CD1c-positive myeloid dendritic cell (primary cell): ENCODE data around the gene SLC4A9.
"Not testable (repeated sequence)": the region's sequence is repeated elsewhere in the genome, so short reads cannot be mapped to it uniquely, and the experiment has no call there.

Experiments
- DNase-seq: peaks from one replicate; pipeline ENCODE4 v3.0.0-alpha.2; 2016; ENCODE audit errors: extremely low spot score

Gene SLC4A9

DNA sequence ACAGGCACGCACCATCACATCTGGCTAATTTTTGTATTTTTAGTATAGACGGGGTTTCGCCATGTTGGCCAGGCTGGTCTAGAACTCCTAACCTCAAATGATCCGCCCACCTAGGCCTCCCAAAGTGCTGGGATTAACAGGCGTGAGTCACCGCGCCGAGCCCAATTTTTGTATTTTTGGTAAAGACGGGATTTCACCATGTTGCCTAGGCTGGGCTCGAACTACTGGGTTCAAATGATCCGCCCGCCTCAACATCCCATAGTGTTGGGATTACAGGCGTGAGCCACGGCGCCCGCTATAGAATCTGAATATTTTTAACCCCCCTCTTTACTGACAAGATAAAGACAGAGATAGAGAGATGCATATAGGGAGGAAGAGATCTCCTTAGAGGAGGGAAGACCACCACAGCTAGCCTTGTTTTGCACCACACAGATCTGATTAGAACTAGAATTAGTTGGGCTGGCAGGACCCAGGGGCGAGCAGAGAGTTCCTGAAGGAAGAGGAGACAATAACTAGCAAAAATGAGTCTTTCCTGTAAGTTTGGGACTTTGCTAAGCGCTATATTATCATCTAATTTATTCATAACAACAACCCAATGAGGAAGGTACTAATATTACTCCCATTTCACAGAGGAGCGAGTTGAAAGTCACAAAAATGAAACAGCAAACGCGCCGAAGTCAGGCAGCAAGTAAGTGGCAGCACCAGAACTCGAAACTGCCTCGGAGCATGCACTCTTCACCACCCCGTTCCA lies 40.2 kb downstream of the SLC4A9 start:
- no peak for DNase-seq

DNA sequence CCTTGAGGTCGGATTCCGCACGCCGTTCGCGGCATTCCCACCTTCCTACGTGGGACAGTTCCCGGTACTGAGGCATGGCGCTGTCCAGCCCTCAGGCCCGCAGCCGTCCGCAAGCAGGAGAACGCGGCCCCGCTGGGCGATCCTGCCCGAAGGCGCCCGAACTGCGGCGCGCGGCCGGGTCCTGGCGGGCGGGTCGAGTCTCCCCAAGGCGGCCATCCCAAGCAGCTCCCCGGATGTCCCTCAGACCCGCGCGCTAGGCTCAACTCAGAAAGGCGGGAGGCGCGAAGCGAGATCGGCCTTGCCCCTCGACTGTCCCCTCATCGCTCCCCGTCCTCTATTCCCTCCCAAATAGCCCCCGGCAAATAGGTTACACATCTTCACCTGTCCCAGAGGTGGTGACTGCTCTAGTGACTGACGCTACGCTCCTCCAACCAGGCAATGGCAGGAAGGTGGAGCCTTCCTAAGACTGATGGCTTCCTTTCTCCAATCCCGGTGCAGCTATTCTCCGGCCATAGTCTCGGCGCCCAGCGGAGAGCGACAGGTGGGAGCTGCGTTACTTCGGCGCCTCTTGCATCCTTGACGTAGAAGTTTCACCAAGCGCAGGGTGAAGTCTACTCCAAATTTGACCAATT lies 40.9 kb downstream of the SLC4A9 start:
- DNase-seq = peak; percentile 93

DNA sequence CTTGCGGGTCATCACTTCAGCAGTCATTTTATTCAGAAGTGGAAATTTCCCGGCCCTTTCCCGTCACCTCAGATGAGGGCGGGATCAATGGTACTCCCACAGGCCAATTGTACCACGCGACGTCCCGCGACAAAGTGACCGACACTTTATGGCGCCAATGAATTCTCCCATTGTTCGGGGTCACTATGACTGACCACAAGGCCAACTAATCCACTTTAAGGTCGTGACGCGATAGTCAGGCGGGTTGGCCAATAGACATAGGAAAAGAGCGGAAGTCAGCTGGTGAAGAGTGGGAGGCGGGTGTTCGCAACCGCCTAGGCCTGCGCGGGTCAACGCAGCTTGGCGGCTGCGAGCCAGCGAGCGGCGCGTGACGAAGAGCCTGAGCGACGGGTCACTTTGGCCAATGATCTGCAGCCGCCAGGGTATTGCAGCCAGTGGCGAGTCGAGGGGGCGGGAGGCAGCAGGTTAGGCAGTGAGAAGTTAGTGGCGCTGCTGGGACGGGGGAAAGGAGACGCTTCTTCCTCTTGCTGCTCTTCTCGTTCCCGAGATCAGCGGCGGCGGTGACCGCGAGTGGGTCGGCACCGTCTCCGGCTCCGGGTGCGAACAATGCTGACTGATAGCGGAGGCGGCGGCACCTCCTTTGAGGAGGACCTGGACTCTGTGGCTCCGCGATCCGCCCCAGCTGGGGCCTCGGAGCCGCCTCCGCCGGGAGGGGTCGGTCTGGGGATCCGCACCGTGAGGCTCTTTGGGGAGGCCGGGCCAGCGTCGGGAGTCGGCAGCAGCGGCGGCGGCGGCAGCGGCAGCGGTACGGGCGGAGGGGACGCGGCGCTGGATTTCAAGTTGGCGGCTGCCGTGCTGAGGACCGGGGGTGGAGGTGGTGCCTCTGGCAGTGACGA lies 41.6 kb downstream of the SLC4A9 start, which contains the start of gene ANKHD1:
Gene ANKHD1 (plus strand): TSS at position 472 of the 896 bp plus-strand sequence. CDS start 135 bp downstream, at position 607.
- DNase-seq = peak; percentile 100

DNA sequence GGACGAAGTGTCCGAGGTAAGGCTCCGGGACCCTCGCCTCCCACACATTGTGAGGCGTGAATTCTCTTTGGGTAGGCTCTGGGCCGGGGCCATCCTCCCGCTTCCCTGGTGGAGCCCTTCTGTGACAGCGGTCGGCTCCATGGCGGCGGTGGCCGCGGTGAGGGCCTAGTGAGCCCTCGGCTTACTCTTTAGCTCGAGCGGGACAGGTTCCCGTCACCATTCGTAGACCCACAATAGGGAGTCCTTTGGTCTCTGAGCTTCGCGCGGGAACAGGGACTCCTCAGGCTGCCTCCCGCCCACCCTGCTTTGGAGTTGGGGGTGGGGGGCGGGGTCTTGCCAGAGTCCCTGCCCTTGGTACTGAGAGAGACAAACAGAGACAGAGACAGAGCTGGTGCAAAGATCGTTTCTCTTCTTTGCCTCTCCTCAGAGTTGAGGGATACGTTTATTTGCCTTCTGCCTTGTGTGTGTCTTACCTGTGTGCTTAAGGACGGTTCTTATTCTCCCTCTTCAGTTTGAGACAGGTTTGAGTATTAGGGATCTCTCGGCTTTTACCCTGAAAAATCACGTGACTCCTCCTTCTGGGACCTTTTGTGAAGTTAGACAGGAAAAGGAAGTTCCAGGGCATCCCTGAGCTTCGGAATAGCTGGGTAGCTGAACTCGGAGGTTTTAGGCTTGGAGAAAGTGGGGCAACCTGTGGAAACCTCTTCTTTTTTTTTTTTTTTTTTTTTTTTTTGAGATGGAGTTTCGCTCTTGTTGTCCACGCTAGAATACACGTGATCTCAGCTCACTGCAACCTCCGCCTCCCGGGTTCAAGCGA lies 42.5 kb downstream of the SLC4A9 start:
- DNase-seq = peak; percentile 77

DNA sequence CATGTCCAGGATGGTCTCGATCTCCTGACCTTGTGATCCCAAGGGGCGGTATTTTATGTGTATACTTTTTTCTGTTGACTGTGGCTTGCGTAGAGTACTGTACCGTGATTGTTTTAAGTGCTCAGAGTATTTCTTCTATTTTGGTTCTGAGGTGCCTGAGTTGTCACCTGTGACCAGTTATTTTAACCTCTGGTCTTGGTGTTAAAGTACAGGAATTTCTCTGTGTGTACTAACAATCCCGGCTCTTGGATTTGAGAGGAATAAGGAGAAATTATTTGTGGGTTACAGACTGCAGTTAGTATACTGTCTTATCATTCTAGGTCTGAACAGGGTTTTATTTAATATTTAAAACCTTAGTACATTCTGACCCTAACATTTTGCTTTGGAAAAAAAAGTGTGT lies 43.6 kb downstream of the SLC4A9 start:
- DNase-seq = no peak

DNA sequence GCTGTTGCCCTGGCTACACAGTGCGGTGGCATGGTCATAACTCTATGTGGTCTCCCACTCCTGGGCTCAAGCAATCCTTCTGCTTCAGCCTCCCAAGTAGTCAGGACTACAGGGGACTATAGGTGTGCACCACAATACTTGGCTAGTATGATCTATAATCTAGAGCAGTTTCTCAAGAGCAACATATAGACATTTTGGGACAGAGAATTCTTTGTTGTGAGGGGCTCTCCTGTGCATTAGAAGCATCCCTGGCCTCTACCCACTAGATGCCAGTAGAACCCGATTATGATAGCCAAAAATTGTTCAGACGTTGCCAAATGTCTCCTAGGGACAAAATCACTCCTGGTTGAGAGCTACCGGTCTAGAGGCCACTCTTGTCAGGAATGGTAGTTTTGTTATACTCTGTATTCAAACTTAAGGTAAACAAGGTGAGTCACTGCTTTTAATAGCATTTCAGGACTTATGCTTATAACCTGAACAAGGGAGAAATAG lies 48.8 kb downstream of the SLC4A9 start:
- DNase-seq = no peak

DNA sequence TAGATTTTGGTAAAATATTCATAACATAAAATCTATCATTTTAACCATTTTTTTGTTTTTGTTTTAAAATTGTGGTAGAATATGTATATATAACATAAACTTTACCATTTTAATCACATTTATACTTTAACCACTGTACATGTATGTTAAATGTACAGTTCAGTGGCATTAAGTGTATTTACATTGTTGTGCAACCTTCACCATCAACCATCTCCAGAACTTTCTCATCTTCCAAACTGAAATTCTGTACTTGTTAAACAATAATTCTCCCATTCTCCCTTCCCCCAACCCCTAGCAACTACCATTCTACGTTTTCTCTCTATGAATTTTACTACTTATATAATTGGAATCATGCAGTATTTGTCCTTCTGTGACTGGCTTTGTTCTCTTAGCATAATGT lies 53.2 kb downstream of the SLC4A9 start:
- no peak for DNase-seq

DNA sequence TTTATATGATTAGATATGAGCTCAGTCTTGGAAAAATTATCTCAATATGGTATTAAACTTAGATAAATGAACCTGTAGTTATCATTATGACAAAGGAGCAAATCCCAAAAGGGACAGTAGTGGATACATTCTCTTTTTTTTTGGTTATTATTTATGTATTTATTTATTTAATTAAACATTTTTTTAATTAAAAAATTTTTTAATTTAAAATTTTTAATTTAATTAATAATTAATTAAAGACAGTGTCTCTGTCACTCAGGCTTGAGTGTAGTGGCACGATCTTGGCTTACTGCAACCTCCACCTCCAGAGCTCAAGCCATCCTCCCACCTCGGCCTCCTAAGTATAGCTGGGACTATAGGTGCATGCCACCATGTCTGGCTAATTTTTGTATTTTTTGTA lies 57.2 kb downstream of the SLC4A9 start:
- no peak for DNase-seq

DNA sequence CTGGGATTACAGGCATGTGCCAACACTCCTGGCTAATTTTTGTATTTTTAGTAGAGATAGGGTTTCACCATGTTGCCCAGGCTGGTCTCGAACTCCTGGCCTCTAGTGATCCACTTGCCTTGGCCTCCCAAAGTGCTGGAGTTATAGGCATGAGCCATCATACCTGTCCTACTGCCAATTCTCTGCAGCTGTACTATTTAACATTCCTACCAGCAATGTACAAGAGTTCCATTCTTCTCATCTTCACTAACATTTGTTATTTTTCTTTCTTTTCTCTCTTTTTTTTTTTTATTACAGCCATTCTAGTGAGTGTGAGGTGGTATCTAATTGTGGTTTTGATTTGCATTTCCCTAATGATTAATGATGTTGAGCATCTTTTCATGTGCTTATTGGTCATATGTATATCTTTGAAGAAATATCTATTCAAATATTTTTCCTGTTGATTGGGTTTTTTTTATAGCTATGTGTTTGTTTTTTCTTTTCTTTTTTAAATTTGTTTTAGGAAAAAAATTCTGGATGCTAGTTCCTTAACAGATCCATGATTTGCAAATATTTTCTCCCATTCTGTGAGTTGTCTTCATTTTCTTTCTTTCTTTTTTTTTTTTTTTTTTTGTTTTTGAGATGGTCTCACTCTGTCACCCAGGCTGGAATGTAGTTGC lies 59.0 kb downstream of the SLC4A9 start:
- no peak for DNase-seq

DNA sequence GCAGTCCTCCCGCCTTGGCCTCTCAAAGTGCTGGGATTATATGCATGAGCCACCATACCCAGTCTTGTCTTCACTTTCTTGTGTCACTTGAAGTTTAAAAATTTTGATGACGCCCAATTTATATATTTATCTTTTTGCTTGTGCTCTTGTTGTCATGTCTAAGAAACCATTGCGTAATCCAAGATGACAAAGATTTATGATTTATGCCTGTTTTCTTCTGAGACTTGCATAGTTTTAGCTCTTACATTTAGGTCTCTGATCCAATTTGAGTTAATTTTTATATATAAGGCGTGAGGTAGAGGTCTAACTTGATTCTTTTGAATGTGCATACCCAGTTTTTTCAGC lies 60.2 kb downstream of the SLC4A9 start:
- no peak for DNase-seq

DNA sequence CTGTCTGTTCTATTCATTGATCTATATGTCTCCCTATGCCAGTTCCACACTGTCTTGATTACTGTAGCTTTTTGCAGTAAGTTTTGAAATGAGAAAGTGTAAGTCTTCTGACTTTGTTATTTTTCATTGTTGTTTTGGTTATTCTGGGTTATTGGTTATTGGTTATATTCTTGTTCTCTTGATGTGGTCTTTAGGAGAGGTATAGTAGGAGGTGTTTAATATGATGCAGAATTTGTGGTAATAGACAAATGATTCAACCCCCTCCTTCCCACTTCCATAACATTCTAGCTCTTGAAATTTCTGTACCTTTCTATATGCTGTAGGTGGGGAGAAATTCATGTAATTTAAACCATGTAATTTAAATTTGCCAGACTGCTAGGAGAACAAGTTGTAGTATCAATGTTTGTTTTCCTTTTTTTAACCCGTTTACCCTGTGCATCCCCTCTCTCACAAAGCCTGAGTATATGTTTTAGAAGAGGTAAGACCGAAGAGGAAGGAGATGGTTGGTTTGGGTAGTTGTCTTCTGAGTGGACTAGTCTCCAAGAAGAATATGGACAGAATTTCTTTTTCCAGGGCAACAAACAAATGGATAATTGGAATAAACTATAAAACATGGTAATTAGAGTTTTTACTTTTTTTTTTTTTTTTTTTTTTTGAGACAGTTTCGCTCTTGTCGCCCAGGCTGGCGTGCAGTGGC lies 60.8 kb downstream of the SLC4A9 start:
- DNase-seq = no peak

DNA sequence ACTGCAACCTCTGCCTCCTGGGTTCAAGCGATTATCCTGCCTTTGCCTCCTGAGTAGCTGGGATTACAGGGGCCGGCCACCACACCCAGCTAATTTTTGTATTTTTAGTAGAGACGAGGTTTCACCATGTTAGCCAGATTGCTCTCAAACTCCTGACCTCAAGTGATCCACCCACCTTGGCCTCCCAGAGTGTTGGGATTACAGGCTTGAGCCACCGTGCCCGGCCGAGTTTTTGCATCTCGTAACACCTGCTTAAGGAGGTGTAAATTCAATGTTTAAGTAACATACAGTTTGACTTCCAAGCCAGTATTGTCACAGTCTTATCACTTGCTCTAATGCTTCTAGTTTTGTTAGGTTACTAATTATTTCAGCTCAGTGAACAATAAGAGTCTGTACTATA lies 61.4 kb downstream of the SLC4A9 start:
- not testable (repeated sequence) for DNase-seq

DNA sequence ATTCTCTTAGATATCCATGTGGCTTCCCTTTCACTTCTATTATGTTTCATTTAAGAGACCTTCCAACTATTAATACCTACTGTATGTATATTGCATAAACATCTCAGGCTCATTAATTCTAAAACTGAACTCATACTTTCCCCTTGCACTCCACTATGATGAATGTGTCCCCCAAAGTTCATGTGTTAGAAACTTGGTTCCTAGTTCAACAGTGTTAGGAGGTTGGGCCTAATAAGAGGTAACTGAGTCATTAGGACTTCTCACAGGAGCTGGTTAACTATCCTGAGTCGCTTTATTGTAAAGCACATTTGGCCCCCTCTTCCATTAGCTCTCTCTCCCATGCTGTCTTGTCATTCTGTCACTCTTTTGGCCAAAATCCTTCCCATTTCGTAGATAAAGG lies 63.6 kb downstream of the SLC4A9 start:
- DNase-seq = no peak

DNA sequence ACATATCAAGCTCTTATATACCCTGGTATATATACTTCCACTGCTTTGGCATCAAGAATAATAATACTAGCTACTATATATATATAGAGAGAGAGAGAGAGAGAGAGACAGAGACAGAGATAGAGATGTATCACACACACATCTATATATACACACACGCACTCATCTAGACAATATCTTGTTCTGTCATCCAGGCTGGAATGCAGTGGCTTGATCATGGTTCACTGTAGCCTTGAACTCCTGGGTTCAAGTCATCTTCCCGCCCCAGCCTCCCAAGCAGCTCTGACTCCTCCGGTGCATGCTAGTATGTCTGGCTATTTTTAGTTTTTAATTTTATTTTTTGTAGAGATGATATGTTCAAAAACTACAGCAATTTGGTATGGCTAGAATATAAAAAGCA lies 64.1 kb downstream of the SLC4A9 start:
- DNase-seq = no peak
